IPS-NIHi7 (cell line): ENCODE measurements around the gene DGKZ.
A peak's percentile ranks its signal among the peaks of the same experiment; 100 is the strongest.
"Not testable (repeated sequence)": the region's sequence is repeated elsewhere in the genome, so short reads cannot be mapped to it uniquely, and the experiment has no call there.

Source experiments
- DNase-seq: peaks from one replicate; pipeline ENCODE4 v3.0.0; 2012; ENCODE audit warnings: mixed read lengths; ENCODE audit errors: extremely low spot score

The DGKZ gene

DNA sequence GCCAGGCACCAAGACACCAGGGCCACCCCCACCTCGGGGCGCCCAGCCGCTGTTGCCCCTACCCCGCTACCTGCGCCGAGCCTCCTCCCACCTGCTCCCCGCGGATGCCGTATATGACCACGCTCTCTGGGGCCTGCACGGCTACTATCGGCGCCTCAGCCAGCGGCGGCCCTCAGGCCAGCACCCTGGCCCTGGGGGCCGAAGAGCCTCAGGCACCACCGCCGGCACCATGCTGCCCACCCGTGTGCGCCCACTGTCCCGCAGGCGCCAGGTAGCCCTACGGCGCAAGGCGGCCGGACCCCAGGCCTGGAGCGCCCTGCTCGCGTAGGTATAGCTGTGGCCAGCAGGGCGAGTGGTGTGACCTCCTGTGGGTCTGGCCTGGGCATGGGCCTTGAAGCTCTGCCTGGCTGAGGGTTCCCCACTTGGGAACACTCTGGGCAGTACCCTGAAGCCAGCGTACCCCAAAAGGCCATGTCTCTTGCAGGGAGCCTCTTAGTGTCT lies 19.4 kb downstream of the DGKZ start:
- no peak for DNase-seq

DNA sequence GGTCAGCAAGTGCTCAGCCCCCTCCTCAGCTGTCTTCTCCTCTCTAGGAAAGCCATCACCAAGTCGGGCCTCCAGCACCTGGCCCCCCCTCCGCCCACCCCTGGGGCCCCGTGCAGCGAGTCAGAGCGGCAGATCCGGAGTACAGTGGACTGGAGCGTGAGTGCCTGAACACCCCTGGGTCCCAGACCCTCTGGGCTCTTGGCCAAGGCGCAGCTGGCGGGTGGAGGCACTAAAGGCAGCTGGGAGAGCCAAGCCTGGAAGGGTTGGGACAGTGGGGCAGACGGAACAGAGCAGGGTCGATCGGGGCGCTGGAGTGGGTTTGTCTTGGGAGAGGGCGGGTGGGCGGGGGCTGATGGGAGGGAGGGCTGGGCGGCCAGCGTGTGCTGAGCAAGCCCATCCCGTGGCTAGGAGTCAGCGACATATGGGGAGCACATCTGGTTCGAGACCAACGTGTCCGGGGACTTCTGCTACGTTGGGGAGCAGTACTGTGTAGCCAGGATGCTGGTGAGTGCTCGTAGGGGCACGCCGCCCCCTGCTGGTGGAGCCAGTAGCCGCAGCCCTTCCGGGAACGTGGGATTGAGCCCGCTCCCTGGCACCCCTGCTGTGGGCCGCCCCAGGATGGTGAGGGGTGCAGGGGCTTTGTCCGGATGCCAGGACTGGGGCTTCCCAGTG lies 20.1 kb downstream of the DGKZ start:
- DNase-seq: peak; percentile 70

DNA sequence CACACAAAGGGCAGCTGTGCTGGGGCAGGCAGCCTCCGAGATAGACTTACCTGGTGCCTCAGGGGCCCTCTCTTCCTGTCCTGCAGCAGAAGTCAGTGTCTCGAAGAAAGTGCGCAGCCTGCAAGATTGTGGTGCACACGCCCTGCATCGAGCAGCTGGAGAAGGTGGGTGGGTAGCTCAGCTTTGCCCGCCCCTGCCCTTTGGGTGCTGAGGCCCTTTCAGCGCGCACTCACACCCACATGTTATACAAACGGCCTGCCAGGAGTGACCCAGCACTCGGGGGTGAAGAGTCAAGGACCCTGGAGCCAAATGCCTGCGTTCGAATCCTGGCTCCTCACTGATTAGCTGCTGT lies 20.6 kb downstream of the DGKZ start:
- no peak for DNase-seq

DNA sequence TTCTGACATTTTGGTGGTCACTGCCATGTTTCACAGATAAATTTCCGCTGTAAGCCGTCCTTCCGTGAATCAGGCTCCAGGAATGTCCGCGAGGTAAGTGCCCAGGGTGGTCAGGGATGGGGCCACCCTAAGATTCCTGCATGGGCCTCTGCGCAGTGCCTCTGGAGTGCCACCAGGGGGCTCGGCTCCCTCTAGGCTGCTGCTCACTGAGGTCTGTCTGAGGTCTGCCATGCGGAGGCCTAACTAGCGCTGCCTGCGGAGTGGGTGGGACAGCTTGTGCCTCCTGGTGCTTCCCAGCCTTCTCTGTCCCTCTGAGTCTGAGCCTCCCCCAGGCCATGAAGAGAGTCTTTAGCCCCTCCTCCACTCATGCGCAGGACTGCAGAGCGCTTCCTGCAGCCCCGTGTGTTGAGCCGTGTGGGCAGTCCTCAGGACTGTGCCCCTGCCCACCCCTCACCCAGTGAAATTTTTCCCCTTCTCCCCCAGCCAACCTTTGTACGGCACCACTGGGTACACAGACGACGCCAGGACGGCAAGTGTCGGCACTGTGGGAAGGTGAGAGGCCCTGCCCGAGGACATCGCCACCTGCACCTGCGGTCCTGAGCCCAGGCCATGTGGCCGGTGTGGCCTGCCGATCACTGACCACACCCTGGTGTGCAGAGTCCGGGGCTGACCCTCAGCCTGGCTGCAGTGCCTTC lies 22.3 kb downstream of the DGKZ start:
- peak; percentile 85 for DNase-seq

DNA sequence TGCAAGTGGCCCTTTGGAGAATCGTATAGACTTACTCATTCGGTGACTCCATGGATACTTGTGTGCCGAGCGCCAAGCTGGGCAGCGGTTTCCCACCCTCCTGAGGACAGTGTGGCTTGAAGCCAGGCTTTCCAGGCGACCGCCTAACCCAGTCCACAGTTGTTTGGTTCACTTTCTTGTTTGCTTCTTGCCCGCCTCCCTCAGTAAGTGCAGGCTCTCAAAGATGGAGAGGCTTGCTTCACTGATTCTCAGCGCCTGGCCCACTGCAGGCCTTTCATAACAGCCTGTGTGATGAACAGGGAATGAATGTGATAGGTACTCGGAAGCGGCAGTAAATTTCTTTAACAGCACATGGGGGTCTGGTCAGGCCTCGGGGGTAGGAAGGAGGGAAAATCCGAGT lies 23.0 kb downstream of the DGKZ start:
- no peak for DNase-seq

DNA sequence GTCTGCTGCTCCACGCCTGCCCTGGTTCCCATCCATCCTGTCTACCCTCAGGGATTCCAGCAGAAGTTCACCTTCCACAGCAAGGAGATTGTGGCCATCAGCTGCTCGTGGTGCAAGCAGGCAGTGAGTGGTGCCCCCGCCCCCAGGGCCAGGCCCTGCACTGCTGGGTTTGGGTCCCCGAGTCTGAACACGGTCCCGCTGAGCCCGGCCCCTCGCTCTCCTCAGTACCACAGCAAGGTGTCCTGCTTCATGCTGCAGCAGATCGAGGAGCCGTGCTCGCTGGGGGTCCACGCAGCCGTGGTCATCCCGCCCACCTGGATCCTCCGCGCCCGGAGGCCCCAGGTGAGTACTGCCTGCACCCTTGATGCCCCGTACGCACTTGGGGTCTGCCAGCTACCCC lies 24.0 kb downstream of the DGKZ start:
- DNase-seq: not testable (repeated sequence)

DNA sequence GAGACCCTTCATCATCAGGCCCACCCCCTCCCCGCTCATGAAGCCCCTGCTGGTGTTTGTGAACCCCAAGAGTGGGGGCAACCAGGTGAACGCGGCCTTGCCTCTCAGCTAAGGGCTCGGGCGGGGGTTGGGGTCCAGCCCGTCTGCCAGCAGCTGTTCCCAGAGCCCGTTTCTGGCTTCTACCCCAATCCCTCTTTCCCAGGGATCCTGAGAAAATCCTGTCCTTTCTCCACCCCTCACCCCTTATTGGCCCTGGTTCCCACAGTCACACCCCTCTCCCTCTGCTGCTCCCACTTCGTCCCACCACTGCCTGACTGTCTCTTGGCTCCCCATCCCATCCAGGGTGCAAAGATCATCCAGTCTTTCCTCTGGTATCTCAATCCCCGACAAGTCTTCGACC lies 24.8 kb downstream of the DGKZ start:
- DNase-seq: no peak

DNA sequence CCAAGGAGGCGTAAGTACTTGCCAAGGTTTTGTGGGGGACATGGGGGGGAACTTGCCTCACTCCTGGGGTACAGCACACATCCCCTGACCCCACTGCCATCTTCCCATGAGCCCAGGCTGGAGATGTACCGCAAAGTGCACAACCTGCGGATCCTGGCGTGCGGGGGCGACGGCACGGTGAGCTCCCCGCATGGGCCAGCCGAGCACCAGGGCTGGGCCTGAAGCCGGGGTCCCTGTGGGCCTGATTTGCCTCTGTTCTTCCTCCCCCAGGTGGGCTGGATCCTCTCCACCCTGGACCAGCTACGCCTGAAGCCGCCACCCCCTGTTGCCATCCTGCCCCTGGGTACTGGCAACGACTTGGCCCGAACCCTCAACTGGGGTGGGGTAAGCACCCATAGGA lies 25.2 kb downstream of the DGKZ start:
- DNase-seq: not testable (repeated sequence)

DNA sequence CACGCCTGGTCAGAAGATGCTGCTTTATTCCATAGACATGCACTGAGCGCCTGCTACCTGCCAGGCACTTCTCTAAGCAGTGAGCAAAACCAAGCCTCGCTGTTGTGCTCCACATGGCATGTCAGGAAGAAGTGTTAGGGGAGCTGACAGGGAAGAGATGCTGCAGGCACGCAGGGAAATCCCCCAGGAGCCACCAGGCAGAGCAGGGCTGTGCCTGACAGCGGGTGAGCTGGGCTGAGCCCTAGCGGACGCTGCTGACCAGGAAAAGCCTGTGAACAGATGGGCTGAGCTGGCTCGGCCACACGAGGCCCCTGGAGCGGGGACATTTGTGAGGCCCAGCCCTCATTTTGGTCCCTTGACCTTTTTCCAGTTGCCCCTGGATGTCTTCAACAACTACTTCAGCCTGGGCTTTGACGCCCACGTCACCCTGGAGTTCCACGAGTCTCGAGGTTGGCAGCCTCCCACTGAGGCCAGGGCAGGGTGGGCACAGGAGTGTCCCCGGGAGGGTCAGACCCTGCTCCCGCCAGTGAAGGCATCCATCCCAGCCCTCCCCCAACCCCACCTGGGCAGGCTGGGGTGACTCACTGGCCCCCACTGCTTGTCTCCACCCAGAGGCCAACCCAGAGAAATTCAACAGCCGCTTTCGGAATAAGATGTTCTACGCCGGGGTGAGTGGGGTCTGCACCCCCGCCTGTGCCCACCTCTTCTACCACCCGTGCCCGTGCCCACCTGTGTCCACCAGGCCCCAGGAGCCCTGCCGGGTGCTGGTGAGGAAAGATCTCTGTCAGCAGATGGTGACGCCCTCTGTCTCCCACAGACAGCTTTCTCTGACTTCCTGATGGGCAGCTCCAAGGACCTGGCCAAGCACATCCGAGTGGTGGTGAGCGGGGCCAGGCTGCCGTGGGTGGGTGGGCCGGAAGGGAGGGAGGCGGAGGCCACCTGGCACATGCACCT lies 26.8 kb downstream of the DGKZ start:
- no peak for DNase-seq

DNA sequence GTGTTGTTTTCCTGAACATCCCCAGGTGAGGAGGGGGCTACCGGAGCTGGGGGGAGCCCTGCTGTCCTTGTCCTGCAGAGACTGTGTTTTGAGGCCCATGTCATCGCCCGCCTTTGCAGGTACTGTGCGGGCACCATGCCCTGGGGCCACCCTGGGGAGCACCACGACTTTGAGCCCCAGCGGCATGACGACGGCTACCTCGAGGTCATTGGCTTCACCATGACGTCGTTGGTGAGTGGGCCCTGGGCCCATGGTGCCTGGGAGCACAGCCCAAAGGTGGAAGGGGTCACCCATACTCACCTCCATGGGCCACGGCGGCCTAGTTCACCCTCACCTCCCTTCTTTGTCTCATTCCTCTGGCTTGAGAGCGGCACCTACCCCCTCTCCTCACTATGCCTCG lies 27.6 kb downstream of the DGKZ start:
- DNase-seq: no peak

DNA sequence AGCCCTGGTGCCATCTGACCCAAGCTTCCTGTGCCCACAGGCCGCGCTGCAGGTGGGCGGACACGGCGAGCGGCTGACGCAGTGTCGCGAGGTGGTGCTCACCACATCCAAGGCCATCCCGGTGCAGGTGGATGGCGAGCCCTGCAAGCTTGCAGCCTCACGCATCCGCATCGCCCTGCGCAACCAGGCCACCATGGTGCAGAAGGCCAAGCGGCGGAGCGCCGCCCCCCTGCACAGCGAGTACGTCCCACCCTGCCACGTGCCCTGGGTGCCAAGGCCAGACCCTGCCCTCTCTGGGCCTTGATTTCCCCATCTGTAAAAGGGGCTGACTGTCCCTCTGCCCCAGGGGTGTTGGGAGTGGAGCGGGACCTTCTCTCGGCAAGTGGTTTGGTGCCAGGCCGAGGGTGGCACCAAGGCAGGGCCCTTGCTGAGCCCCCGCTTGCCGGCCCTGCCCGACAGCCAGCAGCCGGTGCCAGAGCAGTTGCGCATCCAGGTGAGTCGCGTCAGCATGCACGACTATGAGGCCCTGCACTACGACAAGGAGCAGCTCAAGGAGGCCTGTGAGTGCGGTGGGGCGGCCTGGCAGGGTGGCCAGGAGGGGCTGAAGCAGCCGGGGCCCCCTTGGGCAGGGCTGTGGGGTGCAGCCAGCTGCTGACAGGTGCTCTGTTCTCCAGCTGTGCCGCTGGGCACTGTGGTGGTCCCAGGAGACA lies 28.3 kb downstream of the DGKZ start:
- DNase-seq: no peak

DNA sequence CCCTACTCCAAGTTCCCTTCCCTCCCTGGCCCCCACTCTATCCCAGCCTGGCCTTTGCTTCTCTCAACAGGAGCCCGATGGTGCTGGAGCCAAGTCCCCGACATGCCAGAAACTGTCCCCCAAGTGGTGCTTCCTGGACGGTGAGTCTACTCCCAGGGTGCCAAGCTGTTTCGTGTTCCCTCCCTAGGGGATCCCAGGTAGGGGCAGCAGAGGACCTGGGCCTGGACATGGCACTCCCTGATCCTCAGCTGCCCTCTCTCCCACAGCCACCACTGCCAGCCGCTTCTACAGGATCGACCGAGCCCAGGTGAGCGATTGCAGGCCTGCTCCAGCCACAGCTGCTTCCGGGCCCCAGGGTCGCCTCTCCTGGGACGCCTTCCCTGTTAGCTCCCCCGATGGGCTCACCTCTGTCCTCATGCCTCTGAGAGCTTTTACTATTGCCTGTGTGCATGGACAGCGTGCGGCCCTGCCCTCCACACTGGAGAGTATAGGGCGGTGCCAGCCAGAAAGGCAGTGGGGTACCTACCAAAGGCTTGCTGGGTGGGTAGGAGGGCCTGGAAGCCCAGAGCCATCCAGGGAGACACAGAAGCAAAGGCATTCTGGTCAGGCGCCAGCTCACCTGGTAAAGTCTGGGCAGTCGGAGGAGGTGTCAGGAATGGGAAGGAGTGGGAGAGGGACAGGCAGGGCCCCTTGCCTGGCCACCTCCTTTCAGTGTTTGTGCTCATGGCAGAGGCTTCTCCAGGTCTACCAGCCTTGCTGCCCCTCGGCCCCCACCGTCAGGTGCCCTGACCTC lies 29.2 kb downstream of the DGKZ start:
- DNase-seq: no peak

DNA sequence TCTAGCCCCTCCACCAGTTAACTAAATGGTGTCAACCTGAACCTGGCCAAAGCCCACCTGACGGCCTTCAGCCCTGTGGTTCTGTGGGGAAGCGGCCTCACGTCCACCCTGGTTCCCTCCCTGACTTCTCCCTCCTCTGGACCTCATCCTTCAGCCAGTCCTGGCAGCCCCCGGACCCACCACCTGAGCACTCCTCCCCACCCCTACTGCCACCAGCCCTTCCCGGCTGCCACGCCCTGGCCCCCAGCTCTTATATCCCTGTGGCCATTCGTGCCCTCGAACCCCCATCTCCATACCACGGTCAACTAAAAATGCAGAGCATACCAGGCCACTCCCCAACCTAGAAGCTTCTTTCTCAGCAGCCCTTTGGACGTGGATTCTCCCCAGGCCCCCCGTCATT lies 30.0 kb downstream of the DGKZ start:
- DNase-seq: no peak

DNA sequence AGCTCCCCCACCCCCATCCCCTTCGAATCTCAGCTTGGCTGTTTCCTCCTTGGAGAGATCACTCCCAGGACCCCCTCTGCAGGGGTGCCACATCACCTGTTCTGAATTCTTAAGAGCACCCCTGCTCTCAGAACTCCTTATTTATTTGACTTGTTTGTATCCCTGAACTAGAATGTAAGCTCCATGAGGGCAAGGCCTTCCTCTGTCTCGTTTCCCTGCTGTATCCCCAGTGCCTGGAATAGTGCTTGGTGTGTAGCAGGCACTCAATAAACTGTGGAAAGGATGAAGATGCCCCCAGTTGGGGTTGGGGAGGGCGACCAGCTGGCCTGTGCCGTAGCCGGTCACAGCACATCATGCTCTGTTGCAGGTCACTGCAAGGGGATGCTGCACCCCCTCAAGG lies 30.6 kb downstream of the DGKZ start:
- DNase-seq: no peak

DNA sequence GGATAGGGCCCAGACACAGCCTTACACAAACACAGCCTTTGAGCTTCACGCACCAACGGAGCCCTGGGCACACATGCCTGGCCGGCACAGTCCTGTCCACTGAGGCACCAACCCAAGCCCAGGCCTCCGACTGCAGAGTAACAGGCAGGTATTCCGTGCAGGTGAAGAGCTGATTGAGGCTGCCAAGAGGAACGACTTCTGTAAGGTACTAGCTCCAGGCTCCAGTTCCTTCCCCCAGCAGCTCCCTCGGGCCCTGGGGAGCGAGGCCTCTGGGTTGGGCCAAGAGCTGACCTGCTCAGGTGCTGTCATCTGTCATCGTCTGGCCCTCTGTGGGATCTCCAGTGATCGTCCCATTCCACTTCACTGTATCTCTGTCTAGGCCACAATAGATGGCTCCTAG lies 31.0 kb downstream of the DGKZ start:
- DNase-seq: no peak

DNA sequence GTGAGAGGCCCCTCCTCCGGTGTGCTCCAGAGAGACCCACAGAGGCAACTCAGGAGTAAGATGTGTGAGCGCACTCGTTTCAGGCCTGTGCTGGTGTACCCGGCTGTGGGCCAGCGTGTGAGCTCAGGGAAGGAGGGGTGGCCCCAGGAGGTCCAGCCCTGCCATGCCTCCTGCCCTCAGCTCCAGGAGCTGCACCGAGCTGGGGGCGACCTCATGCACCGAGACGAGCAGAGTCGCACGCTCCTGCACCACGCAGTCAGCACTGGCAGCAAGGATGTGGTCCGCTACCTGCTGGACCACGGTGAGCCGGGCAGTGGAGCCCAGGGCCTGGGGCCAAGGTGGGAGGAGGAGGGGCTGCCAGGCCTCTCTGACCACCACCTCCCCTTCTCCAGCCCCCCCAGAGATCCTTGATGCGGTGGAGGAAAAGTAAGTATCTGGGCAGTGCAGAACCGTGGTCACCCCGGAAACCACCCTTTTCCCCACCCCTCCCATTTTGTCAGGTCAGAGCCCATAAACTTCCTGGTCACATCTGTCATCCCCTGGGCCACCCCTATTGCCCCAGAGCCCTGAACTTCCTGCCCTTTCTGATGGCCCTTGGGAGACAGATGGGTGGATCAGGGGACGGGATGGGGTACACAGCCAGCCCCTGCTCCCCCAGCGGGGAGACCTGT lies 31.7 kb downstream of the DGKZ start:
- no peak for DNase-seq

DNA sequence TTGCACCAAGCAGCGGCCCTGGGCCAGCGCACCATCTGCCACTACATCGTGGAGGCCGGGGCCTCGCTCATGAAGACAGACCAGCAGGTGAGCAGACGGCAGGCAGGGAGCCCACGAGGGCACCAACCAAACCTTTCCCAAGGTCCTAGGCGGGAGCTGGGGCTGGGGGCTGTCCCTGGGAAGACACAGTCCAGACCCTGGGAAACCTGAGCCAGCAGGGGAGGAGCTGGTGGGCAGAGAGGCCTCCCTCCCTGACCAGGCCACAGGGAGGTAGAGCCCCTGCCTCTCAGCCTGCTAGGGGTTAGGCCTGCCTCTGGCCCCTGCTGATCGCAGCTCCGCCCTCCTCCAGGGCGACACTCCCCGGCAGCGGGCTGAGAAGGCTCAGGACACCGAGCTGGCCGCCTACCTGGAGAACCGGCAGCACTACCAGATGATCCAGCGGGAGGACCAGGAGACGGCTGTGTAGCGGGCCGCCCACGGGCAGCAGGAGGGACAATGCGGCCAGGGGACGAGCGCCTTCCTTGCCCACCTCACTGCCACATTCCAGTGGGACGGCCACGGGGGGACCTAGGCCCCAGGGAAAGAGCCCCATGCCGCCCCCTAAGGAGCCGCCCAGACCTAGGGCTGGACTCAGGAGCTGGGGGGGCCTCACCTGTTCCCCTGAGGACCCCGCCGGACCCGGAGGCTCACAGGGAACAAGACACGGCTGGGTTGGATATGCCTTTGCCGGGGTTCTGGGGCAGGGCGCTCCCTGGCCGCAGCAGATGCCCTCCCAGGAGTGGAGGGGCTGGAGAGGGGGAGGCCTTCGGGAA lies 32.4 kb downstream of the DGKZ start:
- DNase-seq: peak; percentile 84

DNA sequence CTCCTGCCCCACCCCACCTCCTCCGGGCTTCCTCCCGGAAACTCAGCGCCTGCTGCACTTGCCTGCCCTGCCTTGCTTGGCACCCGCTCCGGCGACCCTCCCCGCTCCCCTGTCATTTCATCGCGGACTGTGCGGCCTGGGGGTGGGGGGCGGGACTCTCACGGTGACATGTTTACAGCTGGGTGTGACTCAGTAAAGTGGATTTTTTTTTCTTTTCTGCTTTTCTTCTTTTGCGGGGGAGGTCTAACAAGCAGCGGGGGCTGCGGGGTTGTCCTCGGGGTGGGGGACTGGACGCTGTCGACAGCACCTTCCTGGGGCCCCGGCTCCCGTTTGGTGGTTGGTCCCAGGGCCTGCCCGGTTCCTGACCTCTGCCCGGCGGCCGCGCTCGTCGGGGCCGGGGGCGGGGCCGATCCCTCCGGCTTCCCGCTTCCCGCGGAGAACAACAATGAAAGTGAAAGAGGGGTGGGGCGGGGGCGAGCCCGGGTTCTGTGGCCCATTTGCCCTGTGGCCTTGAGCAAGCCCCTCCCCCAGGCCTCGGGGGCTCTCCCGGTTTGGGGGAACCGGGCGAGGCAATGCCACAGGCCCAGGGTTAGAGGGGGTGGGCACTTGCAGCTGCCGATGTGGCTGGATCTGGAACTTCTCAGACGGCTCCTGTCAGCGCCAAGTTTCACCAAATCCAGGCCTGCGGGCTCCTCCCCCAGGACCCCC lies 33.2 kb downstream of the DGKZ start:
- peak; percentile 82 for DNase-seq
